GM21381 (cell line): Measurements from ENCODE around the gene MZB1.
A peak's percentile ranks its signal among the peaks of the same experiment; 100 is the strongest.
"Not testable (repeated sequence)": the region's sequence is repeated elsewhere in the genome, so short reads cannot be mapped to it uniquely, and the experiment has no call there.

Experiments
- ATAC-seq: cut with Tn5 transposase; IDR thresholded peaks from one replicate; pipeline ENCODE4 v1.9.1; 2021; ENCODE audit warnings: mild to moderate bottlenecking, moderate library complexity; ENCODE audit not compliant: unreplicated experiment

Gene MZB1

GRCh38 chr5:139378101-139378825 is 11.4 kb downstream of the MZB1 start:
- ATAC-seq, result no peak

GRCh38 chr5:139377226-139377625 is 12.5 kb downstream of the MZB1 start:
- ATAC-seq, result no peak

GRCh38 chr5:139376364-139376763 is 13.3 kb downstream of the MZB1 start:
- ATAC-seq, result no peak

- ATAC-seq, result no peak
Observed at GRCh38 chr5:139374909-139375308, 14.8 kb downstream of the MZB1 start.

GRCh38 chr5:139371482-139372435 is 18.0 kb downstream of the MZB1 start:
- ATAC-seq, result no peak

GRCh38 chr5:139369181-139369580 is 20.5 kb downstream of the MZB1 start:
- ATAC-seq, result no peak

GRCh38 chr5:139368613-139369012 is 21.1 kb downstream of the MZB1 start:
- no peak for ATAC-seq

GRCh38 chr5:139364466-139364865 is 25.2 kb downstream of the MZB1 start:
- no peak for ATAC-seq

- no peak for ATAC-seq
Observed at GRCh38 chr5:139363937-139364336, 25.8 kb downstream of the MZB1 start.

GRCh38 chr5:139361835-139362429 is 27.8 kb downstream of the MZB1 start:
- no peak for ATAC-seq

GRCh38 chr5:139360384-139360783 is 29.3 kb downstream of the MZB1 start:
- ATAC-seq, result no peak

GRCh38 chr5:139358064-139358463 is 31.6 kb downstream of the MZB1 start:
- no peak for ATAC-seq

- ATAC-seq, result not testable (repeated sequence)
Observed at GRCh38 chr5:139355900-139356299, 33.8 kb downstream of the MZB1 start.

- no peak for ATAC-seq
Observed at GRCh38 chr5:139354186-139354585, 35.5 kb downstream of the MZB1 start.

- ATAC-seq, result not testable (repeated sequence)
Observed at GRCh38 chr5:139347863-139348262, 41.9 kb downstream of the MZB1 start.

- ATAC-seq, result not testable (repeated sequence)
Observed at GRCh38 chr5:139345442-139345841, 44.3 kb downstream of the MZB1 start.

GRCh38 chr5:139344177-139344576 is 45.5 kb downstream of the MZB1 start:
- no peak for ATAC-seq

- ATAC-seq, result no peak
Observed at GRCh38 chr5:139343476-139343875, 46.2 kb downstream of the MZB1 start.

GRCh38 chr5:139342423-139342723 is 47.3 kb downstream of the MZB1 start:
- ATAC-seq, result peak; percentile 48

- peak; percentile 94 for ATAC-seq
Observed at GRCh38 chr5:139341689-139342422, 47.9 kb downstream of the MZB1 start, which contains the start of gene PAIP2. Gene PAIP2 (plus strand): TSS chr5:139341854. CDS start chr5:139363785, 21,931 bp downstream.

- ATAC-seq, result no peak
Observed at GRCh38 chr5:139341187-139341688, 48.5 kb downstream of the MZB1 start.
